OCI-LY3 (cell line): ENCODE data around the gene TAS1R1.

ENCODE experiments used
- H2AFZ ChIP-seq: fragments of 200-600, 300-600 bp; shearing (Covaris generic); 2 replicates; pipeline ENCODE4 v1.6.0; 2014; ENCODE audit warnings: antibody characterized with exemption, low read depth, low read length
- H3K27ac ChIP-seq: fragments of 200-600, 300-600 bp; sonication (generic); 2 replicates; pipeline ENCODE4 v1.5.1; 2014; ENCODE audit warnings: mild to moderate bottlenecking, low read length, moderate library complexity, mixed read lengths
- H3K27me3 ChIP-seq: fragments of 200-600, 300-600 bp; sonication (generic); 2 replicates; pipeline ENCODE4 v1.6.1; 2014; ENCODE audit warnings: low read depth, low read length, mixed read lengths
- H3K36me3 ChIP-seq: fragments of 200-600, 300-600 bp; sonication (generic); replicated peaks from 2 replicates; pipeline ENCODE3; 2014; ENCODE audit warnings: low read depth, low read length, mixed read lengths
- H3K4me1 ChIP-seq: fragments of 300-600, 200-600 bp; sonication (generic); 2 replicates; pipeline ENCODE4 v1.6.1; 2014; ENCODE audit warnings: low read length, mixed read lengths
- H3K4me2 ChIP-seq: fragments of 200-600, 300-600 bp; sonication (generic); 2 replicates; pipeline ENCODE4 v1.6.1; 2014; ENCODE audit warnings: low read length, mixed read lengths
- H3K4me3 ChIP-seq: fragments of 300-600, 200-600 bp; sonication (generic); 2 replicates; pipeline ENCODE4 v1.5.1; 2014; ENCODE audit warnings: antibody characterized with exemption, mild to moderate bottlenecking, low read length, moderate library complexity
- H3K79me2 ChIP-seq: fragments of 300-600, 200-600 bp; shearing (Covaris generic); 2 replicates; pipeline ENCODE4 v1.6.1; 2014; ENCODE audit warnings: mild to moderate bottlenecking, low read length, mixed read lengths
- H3K9ac ChIP-seq: fragments of 300-600, 200-600 bp; shearing (Covaris generic); 2 replicates; pipeline ENCODE4 v1.6.0; 2014; ENCODE audit warnings: mild to moderate bottlenecking, low read length, moderate library complexity
- H3K9me3 ChIP-seq: fragments of 200-600, 300-600 bp; shearing (Covaris generic); 2 replicates; pipeline ENCODE4 v1.6.1; 2014; ENCODE audit warnings: low read length, mixed read lengths; ENCODE audit not compliant: insufficient read depth
- H4K20me1 ChIP-seq: fragments of 200-600, 300-600 bp; sonication (generic); 2 replicates; pipeline ENCODE4 v1.6.1; 2016; ENCODE audit warnings: low read length, mixed read lengths; ENCODE audit not compliant: insufficient read depth
- CTCF ChIP-seq: fragments of 200-600, 300-600 bp; sonication (generic); IDR thresholded peaks from 2 replicates; pipeline ENCODE4 v1.5.1; 2014; ENCODE audit warnings: antibody characterized with exemption, low read length, low read depth
- EZH2phosphoT487 ChIP-seq: fragments of 200-600 bp; shearing (Covaris generic); IDR thresholded peaks from 2 replicates; pipeline ENCODE4 v1.6.1; 2018; ENCODE audit warnings: antibody characterized with exemption, mixed run types, low read depth

The TAS1R1 gene

GRCh38 chr1:6623269-6623965 is 68.3 kb downstream of the TAS1R1 start:
- Histone ChIP-seq H3K4me2 (no peak overlapping the region), H3K9ac (no peak overlapping the region), H2AFZ (no peak overlapping the region), H3K4me1 (peaks cover 9% of the 10 kb centered on the region; the same call in 1 of the 2 replicates), H4K20me1 (peaks cover 4% of the 10 kb centered on the region; the same call in 1 of the 2 replicates), H3K4me3 (no peak overlapping the region), H3K36me3 (peaks cover 19% of the 10 kb centered on the region), H3K27me3 (no peaks in the 10 kb centered on the region), H3K9me3 (no peaks in the 10 kb centered on the region), H3K27ac (no peak overlapping the region), H3K79me2 (peaks cover 25% of the 10 kb centered on the region)
- TF ChIP-seq CTCF: no peak

GRCh38 chr1:6624710-6625583 is 69.8 kb downstream of the TAS1R1 start, which contains the start of gene THAP3:
TSS of gene THAP3 (plus strand) at chr1:6624868. CDS start at chr1:6625219, 351 bp downstream.
- peak within 1 kb of the TSS; percentile 93 for H3K4me3 ChIP-seq
- no peak within 1 kb of the TSS; the same call in 1 of the 2 replicates for H2AFZ ChIP-seq
- H3K9ac ChIP-seq: peak within 1 kb of the TSS; percentile 69
- peak within 1 kb of the TSS; percentile 86 for H3K4me2 ChIP-seq
- peaks cover 9% of the 10 kb centered on the region; the same call in 1 of the 2 replicates for H3K4me1 ChIP-seq
- H3K9me3 ChIP-seq: no peaks in the 10 kb centered on the region
- H3K27me3 ChIP-seq: no peaks in the 10 kb centered on the region
- H4K20me1 ChIP-seq: peaks cover 4% of the 10 kb centered on the region; the same call in 1 of the 2 replicates
- peaks cover 19% of the 10 kb centered on the region for H3K36me3 ChIP-seq
- TF ChIP-seq EZH2phosphoT487 (no peak), CTCF (peak; percentile 16; the same call in 1 of the 2 replicates)
- H3K79me2 ChIP-seq: peaks cover 25% of the 10 kb centered on the region
- no peak within 1 kb of the TSS for H3K27ac ChIP-seq

- H3K36me3 ChIP-seq: peaks cover 14% of the 10 kb centered on the region
- peaks cover 4% of the 10 kb centered on the region; the same call in 1 of the 2 replicates for H4K20me1 ChIP-seq
- H2AFZ ChIP-seq: no peak overlapping the region; the same call in 1 of the 2 replicates
- no peaks in the 10 kb centered on the region for H3K9me3 ChIP-seq
- no peak overlapping the region for H3K27ac ChIP-seq
- H3K9ac ChIP-seq: peak overlapping the region; percentile 69
- TF ChIP-seq EZH2phosphoT487 (no peak), CTCF (no peak)
- peaks cover 25% of the 10 kb centered on the region for H3K79me2 ChIP-seq
- peaks cover 9% of the 10 kb centered on the region; the same call in 1 of the 2 replicates for H3K4me1 ChIP-seq
- no peaks in the 10 kb centered on the region for H3K27me3 ChIP-seq
- H3K4me3 ChIP-seq: peak overlapping the region; percentile 93
- H3K4me2 ChIP-seq: peak overlapping the region; percentile 86
Observed at GRCh38 chr1:6625584-6626149, 70.6 kb downstream of the TAS1R1 start.
